Activated B cell treated with CpG ODN at 0.5 μM for 24 hours (primary cell): ENCODE measurements around the gene ITGA6. TPM values are rescaled to one million over a fixed set of nuclear protein-coding genes. Genes with fewer than 3 reads are reported as not detected.
"Not testable (repeated sequence)": the region's sequence is repeated elsewhere in the genome, so short reads cannot be mapped to it uniquely, and the experiment has no call there.

Source experiments
- ATAC-seq: fragments of 200-7000 bp; cut with Tn5 transposase; one replicate; pipeline ENCODE4 v1.10.0; 2021; ENCODE audit warnings: low read depth, mild to moderate bottlenecking, moderate library complexity
- CTCF ChIA-PET: fragments of 350-600 bp; sonication (Branson Sonifier 250); formaldehyde crosslinking; loops from one replicate; lab custom pipeline; 2021; ENCODE audit warnings: antibody characterized with exemption; lab: Charles Lee
- POLR2A ChIA-PET: fragments of 350-600 bp; sonication (Branson Sonifier 250); formaldehyde crosslinking; loops from one replicate; lab custom pipeline; 2021; ENCODE audit warnings: antibody characterized with exemption; lab: Charles Lee
- DNase-seq: peaks from one replicate; pipeline ENCODE4 v3.0.0; 2022
- H3K27ac Mint-ChIP-seq: one replicate; pipeline ENCODE4 v1.8.0; 2020; ENCODE audit warnings: mixed read lengths
- H3K27me3 Mint-ChIP-seq: one replicate; pipeline ENCODE4 v1.8.0; 2021; ENCODE audit warnings: mixed read lengths
- H3K36me3 Mint-ChIP-seq: one replicate; pipeline ENCODE4 v1.8.0; 2021; ENCODE audit warnings: low read depth, mixed read lengths
- H3K4me1 Mint-ChIP-seq: one replicate; pipeline ENCODE4 v1.8.0; 2021; ENCODE audit warnings: mixed read lengths
- H3K4me3 Mint-ChIP-seq: one replicate; pipeline ENCODE4 v1.8.0; 2020; ENCODE audit warnings: mild to moderate bottlenecking, mixed read lengths
- H3K9me3 Mint-ChIP-seq: one replicate; pipeline ENCODE4 v1.8.0; 2020; ENCODE audit warnings: mixed read lengths
- CTCF ChIP-seq: fragments of 200-600 bp; IDR thresholded peaks from one replicate; pipeline ENCODE4 v1.8.0; 2022; ENCODE audit warnings: antibody characterized with exemption, mild to moderate bottlenecking
- intact Hi-C: fragments of 100-400 bp; cut with micrococcal nuclease; formaldehyde crosslinking; loops from one replicate; pipeline ENCODE4 v1.15.1; 2024
- total RNA-seq: library from RNA; stranded (reverse); gene quantifications from 2 replicates; pipeline ENCODE4 v1.2.3, GENCODE V29; 2022

Gene ITGA6
- total RNA-seq, 1 donor from 2014 or later, result 0.31 TPM

- Mint-ChIP-seq H3K36me3 (peaks cover 38% of the 10 kb centered on the region), H3K4me3 (no peak overlapping the region), H3K27me3 (no peaks in the 10 kb centered on the region), H3K27ac (no peak overlapping the region), H3K4me1 (no peaks in the 10 kb centered on the region), H3K9me3 (peaks cover 20% of the 10 kb centered on the region)
- TF ChIP-seq CTCF, result no peak
- no peak for DNase-seq
- ChIA-PET POLR2A (no interaction called here), CTCF (no interaction called here)
- intact Hi-C loops, result no loop called here
- no peak for ATAC-seq
Observed at GRCh38 chr2:172539767-172540166, 112.4 kb downstream of the ITGA6 start.

GRCh38 chr2:172540421-172540820 is 113.0 kb downstream of the ITGA6 start:
- peaks cover 2% of the 10 kb centered on the region for H3K4me1 Mint-ChIP-seq
- H3K9me3 Mint-ChIP-seq, result peaks cover 14% of the 10 kb centered on the region
- CTCF ChIA-PET, result no interaction called here

GRCh38 chr2:172545408-172546075 is 118.2 kb downstream of the ITGA6 start:
- CTCF ChIA-PET, result no interaction called here
- POLR2A ChIA-PET, result no interaction called here
- intact Hi-C loops, result no loop called here
- no peak for TF ChIP-seq CTCF
- no peak for ATAC-seq
- Mint-ChIP-seq H3K36me3 (peaks cover 31% of the 10 kb centered on the region), H3K9me3 (peaks cover 12% of the 10 kb centered on the region), H3K4me3 (no peak overlapping the region), H3K27me3 (no peaks in the 10 kb centered on the region), H3K27ac (no peak overlapping the region), H3K4me1 (peaks cover 18% of the 10 kb centered on the region)
- no peak for DNase-seq

More at GRCh38 chr2:172540421-172540820, 113.0 kb downstream of the ITGA6 start:
- ATAC-seq (no peak), DNase-seq (no peak)
- Mint-ChIP-seq H3K27me3 (no peaks in the 10 kb centered on the region), H3K27ac (no peak overlapping the region), H3K4me3 (no peak overlapping the region), H3K36me3 (peaks cover 34% of the 10 kb centered on the region)
- POLR2A ChIA-PET, result no interaction called here
- intact Hi-C loops, result no loop called here
- TF ChIP-seq CTCF, result no peak

- Mint-ChIP-seq H3K4me1 (peaks cover 21% of the 10 kb centered on the region), H3K9me3 (peaks cover 5% of the 10 kb centered on the region), H3K27me3 (no peaks in the 10 kb centered on the region), H3K4me3 (no peak overlapping the region), H3K27ac (no peak overlapping the region), H3K36me3 (peaks cover 15% of the 10 kb centered on the region)
- intact Hi-C loops, result no loop called here
- ATAC-seq, result no peak
- TF ChIP-seq CTCF, result no peak
- no peak for DNase-seq
- ChIA-PET POLR2A (no interaction called here), CTCF (no interaction called here)
Observed at GRCh38 chr2:172549131-172549530, 121.7 kb downstream of the ITGA6 start.

DNA sequence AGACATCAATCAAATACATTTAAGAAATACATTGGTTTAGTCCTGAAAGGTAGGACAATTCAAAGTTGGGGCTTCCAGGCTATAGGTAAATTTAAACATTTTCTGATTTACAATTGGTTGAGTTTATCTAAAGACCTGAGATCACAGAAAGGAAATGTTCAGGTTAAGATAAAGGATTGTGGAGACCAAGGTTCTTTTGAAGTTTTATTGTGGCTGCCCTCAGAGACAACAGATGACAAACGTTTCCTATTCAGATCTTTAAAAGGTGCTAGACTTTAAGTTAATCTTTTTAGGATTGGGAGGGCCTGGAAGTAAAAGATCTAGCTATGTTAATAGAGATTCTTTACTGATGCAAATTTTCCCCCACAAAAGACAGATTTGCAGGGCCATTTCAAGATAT is 122.4 kb downstream of the ITGA6 start:
- DNase-seq, ATAC-seq, CTCF ChIA-PET, H3K4me3 Mint-ChIP-seq, POLR2A ChIA-PET, H3K9me3 Mint-ChIP-seq, H3K27me3 Mint-ChIP-seq, H3K27ac Mint-ChIP-seq: not testable (repeated sequence)
- Mint-ChIP-seq H3K36me3 (peaks cover 12% of the 10 kb centered on the region), H3K4me1 (peaks cover 26% of the 10 kb centered on the region)
- intact Hi-C loops, result loop anchor here (10.0 kb wide), 2 partner anchors 805 to 1795 kb away; partner anchors contain the start of gene CDCA7
